ENCODE results near the gene RNF187. TPM values are rescaled to one million over a fixed set of nuclear protein-coding genes. Genes with fewer than 3 reads are reported as not detected.

The RNF187 gene
- total RNA-seq, 1 experiment from 2014 or later, result 97.7 TPM

DNA sequence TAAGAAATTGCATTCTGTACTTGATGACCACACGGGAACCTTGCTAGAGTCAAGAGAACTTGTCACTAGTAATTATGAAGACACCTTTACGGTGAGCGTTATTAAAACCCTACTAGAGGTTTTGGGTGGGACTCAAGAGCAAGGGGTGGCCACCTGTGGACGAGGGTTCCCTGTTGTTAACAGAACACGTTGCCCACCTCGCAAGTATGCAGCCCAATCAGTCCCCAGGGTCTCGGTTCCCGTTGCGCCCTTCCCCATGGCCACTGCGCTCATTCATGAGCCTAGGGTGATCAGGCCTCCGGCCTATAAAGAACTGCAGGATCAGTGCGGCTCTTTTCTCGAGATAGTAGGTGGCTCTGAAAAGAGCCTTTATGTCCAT is 30.2 kb upstream of the RNF187 start:
- H3K9me3 ChIP-seq (ENCODE audit: low read length), result no peaks in the 10 kb centered on the region
- no peaks in the 10 kb centered on the region for H3F3A ChIP-seq (ENCODE audit: low read length, unreplicated experiment)
- ChIA-PET POLR2A (ENCODE audit: unreplicated experiment) (interaction anchor here (0.6 to 0.7 kb wide), 4 partner anchors 29 to 1350 kb away, joined by 3 to 7 read pairs (median 4); no protein-coding TSS in a partner anchor), CTCF (interaction anchor here (0.6 kb wide), 1 partner anchor 58 kb away, joined by 3 read pairs; no protein-coding TSS in a partner anchor)
- no peaks in the 10 kb centered on the region for H3K27me3 ChIP-seq (ENCODE audit: low read length)
- H3K27ac ChIP-seq (ENCODE audit: low read length), result peak overlapping the region; percentile 64
- TF ChIP-seq, protein P1, sequence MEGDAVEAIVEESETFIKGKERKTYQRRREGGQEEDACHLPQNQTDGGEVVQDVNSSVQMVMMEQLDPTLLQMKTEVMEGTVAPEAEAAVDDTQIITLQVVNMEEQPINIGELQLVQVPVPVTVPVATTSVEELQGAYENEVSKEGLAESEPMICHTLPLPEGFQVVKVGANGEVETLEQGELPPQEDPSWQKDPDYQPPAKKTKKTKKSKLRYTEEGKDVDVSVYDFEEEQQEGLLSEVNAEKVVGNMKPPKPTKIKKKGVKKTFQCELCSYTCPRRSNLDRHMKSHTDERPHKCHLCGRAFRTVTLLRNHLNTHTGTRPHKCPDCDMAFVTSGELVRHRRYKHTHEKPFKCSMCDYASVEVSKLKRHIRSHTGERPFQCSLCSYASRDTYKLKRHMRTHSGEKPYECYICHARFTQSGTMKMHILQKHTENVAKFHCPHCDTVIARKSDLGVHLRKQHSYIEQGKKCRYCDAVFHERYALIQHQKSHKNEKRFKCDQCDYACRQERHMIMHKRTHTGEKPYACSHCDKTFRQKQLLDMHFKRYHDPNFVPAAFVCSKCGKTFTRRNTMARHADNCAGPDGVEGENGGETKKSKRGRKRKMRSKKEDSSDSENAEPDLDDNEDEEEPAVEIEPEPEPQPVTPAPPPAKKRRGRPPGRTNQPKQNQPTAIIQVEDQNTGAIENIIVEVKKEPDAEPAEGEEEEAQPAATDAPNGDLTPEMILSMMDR (conservative IDR thresholded peaks at IDR 0.05; ENCODE audit: low read depth, low read length), result no peak
- TF ChIP-seq EZH2 (IDR thresholded peaks at IDR 0.05; ENCODE audit: low read length, unreplicated experiment) (no peak), EZH2phosphoT487 (IDR thresholded peaks at IDR 0.05; ENCODE audit: borderline replicate concordance, low read length) (no peak)
- H2AFZ ChIP-seq (ENCODE audit: low read length), result peak overlapping the region; percentile 63
- no peaks in the 10 kb centered on the region for H3K36me3 ChIP-seq (ENCODE audit: low read depth, low read length)
- no TSS peak for BruUV-seq (replicated peaks)
- H3K4me1 ChIP-seq (ENCODE audit: insufficient read depth, low read length), result peaks cover 15% of the 10 kb centered on the region; the same call in 1 of the 2 replicates
- H3K9me2 ChIP-seq (replicated peaks; ENCODE audit: low read length), result no peaks in the 10 kb centered on the region
- H3K79me2 ChIP-seq (ENCODE audit: low read length), result peaks cover 29% of the 10 kb centered on the region
- no peak for DNase-seq
- intact Hi-C loops (cut with micrococcal nuclease), result loop anchor here (1.0 to 5.0 kb wide), 7 partner anchors 51 to 290 kb away; partner anchors contain the start of genes IBA57 and TRIM11
- peak; percentile 8 for ATAC-seq
- H3K4me3 ChIP-seq (ENCODE audit: low read length), result peak overlapping the region; percentile 87
- H4K20me1 ChIP-seq (ENCODE audit: low read length), result peaks cover 15% of the 10 kb centered on the region
- H3K9ac ChIP-seq (ENCODE audit: low read length), result peak overlapping the region; percentile 80
- H3K4me2 ChIP-seq (ENCODE audit: low read length), result peak overlapping the region; percentile 85

DNA sequence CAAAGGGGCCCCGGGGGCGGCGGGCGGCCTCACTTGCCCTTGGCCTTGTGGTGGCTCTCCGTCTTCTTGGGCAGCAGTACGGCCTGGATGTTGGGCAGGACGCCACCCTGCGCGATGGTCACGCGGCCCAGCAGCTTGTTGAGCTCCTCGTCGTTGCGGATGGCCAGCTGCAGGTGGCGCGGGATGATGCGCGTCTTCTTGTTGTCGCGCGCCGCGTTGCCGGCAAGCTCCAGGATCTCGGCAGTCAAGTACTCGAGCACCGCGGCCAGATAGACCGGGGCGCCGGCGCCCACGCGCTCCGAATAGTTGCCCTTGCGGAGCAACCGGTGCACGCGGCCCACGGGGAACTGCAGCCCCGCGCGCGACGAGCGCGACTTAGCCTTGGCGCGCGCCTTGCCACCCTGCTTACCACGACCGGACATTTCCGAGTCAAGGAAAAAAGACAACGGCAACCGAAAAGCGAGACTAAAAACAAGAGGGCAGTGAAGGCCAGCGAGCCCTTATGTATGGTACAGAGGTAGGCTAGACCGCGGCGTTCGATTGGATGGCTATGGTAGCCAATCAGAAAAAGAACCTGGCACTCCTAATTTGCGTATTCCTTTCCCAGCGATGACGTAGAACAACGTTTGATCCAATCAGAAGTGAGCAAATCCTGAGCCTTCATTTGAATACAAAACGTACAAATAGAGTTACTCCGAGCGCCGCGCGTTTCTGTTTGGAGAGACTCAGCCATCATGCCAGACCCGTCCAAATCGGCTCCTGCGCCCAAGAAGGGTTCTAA is 29.6 kb upstream of the RNF187 start:
- peaks cover 29% of the 10 kb centered on the region for H3K79me2 ChIP-seq (ENCODE audit: low read length)
- no peaks in the 10 kb centered on the region for H3F3A ChIP-seq (ENCODE audit: low read length, unreplicated experiment)
- no peaks in the 10 kb centered on the region for H3K27me3 ChIP-seq (ENCODE audit: low read length)
- peak overlapping the region; percentile 85 for H3K4me2 ChIP-seq (ENCODE audit: low read length)
- peak overlapping the region; percentile 64 for H3K27ac ChIP-seq (ENCODE audit: low read length)
- BruUV-seq (replicated peaks), result TSS peak; percentile 69
- intact Hi-C loops (cut with micrococcal nuclease), result loop anchor here (1.0 to 5.0 kb wide), 7 partner anchors 51 to 290 kb away; partner anchors contain the start of genes IBA57 and TRIM11
- peak; percentile 100 for DNase-seq
- peaks cover 15% of the 10 kb centered on the region for H4K20me1 ChIP-seq (ENCODE audit: low read length)
- H3K9me3 ChIP-seq (ENCODE audit: low read length), result no peaks in the 10 kb centered on the region
- TF ChIP-seq, protein P1 (conservative IDR thresholded peaks at IDR 0.05; ENCODE audit: low read depth, low read length), result peak; percentile 56
- no peak for TF ChIP-seq EZH2phosphoT487 (IDR thresholded peaks at IDR 0.05; ENCODE audit: borderline replicate concordance, low read length)
- H3K9ac ChIP-seq (ENCODE audit: low read length), result peak overlapping the region; percentile 80
- H2AFZ ChIP-seq (ENCODE audit: low read length), result peak overlapping the region; percentile 63
- peak overlapping the region; percentile 87 for H3K4me3 ChIP-seq (ENCODE audit: low read length)
- peaks cover 15% of the 10 kb centered on the region; the same call in 1 of the 2 replicates for H3K4me1 ChIP-seq (ENCODE audit: insufficient read depth, low read length)
- peak; percentile 86 for ATAC-seq
- H3K36me3 ChIP-seq (ENCODE audit: low read depth, low read length), result no peaks in the 10 kb centered on the region
- POLR2A ChIA-PET (ENCODE audit: unreplicated experiment), result interaction anchor here (0.6 to 1.1 kb wide), 4 partner anchors 29 to 670 kb away, joined by 3 to 7 read pairs (median 4); no protein-coding TSS in a partner anchor
- no peaks in the 10 kb centered on the region for H3K9me2 ChIP-seq (replicated peaks; ENCODE audit: low read length)
- CTCF ChIA-PET, result interaction anchor here (0.6 kb wide), 2 partner anchors 58 to 61 kb away, joined by 3 read pairs; no protein-coding TSS in a partner anchor

All from PC-3 (cell line).